ENCODE results near the gene UBE2D2. TPM values are rescaled to one million over a fixed set of nuclear protein-coding genes. Genes with fewer than 3 reads are reported as not detected.
A peak's percentile ranks its signal among the peaks of the same experiment; 100 is the strongest.
"Not testable (repeated sequence)": the region's sequence is repeated elsewhere in the genome, so short reads cannot be mapped to it uniquely, and the experiment has no call there.

UBE2D2 gene
- polyA plus RNA-seq, 2 of the 4 experiments (the other 2 are of a cell fraction) = 74.8 to 115 TPM

GRCh38 chr5:139600336-139600949, 39.3 kb downstream of the UBE2D2 start:
- H3K27ac ChIP-seq = peak overlapping the region; percentile 56 to 74; a peak in 5 of 6 replicates
- TF ChIP-seq PHF8 (IDR thresholded peaks at IDR 0.05; ENCODE audit: borderline replicate concordance, low read depth) = no peak
- 0 out of 5 replicates have a peak, but pooled peaks of 1 of the 2 experiments have one; percentile 32 for TF ChIP-seq JUN (IDR thresholded peaks at IDR 0.05)
- TF ChIP-seq CEBPB (IDR thresholded peaks at IDR 0.05) = peak; percentile 84 to 95
- no peak for TF ChIP-seq EP300 (IDR thresholded peaks at IDR 0.05)
- TF ChIP-seq JUNB (IDR thresholded peaks at IDR 0.05) = peak; percentile 74
- TF ChIP-seq CTCF (IDR thresholded peaks at IDR 0.05) = no peak
- TF ChIP-seq NPAS2 (CRISPR knock-in tag; IDR thresholded peaks at IDR 0.05; ENCODE audit: borderline replicate concordance) = no peak
- TF ChIP-seq TP53 (CRISPR knock-in tag; IDR thresholded peaks at IDR 0.05) = no peak
- TF ChIP-seq RAD21 (conservative IDR thresholded peaks at IDR 0.05 in 1 of 2, IDR thresholded peaks at IDR 0.05 in 1 of 2) = 0 out of 5 replicates have a peak, but pooled peaks of 1 of the 2 experiments have one; percentile 11
- TF ChIP-seq ZFP36 (IDR thresholded peaks at IDR 0.05; ENCODE audit: borderline replicate concordance, partially characterized antibody) = no peak
- 0 out of 3 replicates have a peak, but pooled peaks have one; percentile 49 for TF ChIP-seq BCL3 (IDR thresholded peaks at IDR 0.05)
- TF ChIP-seq POLR2A (IDR thresholded peaks at IDR 0.05; ENCODE audit: low read length) = no peak
- TF ChIP-seq FOSL2 (IDR thresholded peaks at IDR 0.05) = peak; percentile 83
- TF ChIP-seq FOSL2 (CRISPR knock-in tag; IDR thresholded peaks at IDR 0.05) = peak; percentile 81
- DNase-seq (ENCODE audit: low read depth in 1 of 2, low spot score in 1 of 2) = peak; percentile 35 to 39
- ATAC-seq = peak; percentile 89 to 90
- ChIA-PET CTCF (interaction anchor here (1.2 to 2.6 kb wide), 4 partner anchors 12 to 87 kb away, joined by 3 to 10 read pairs (median 3); no protein-coding TSS in a partner anchor), POLR2A (interaction anchor here (0.5 to 1.0 kb wide), 2 partner anchors 39 to 148 kb away, joined by 4 to 8 read pairs; partner anchors contain the start of gene UBE2D2)
- peak overlapping the region; percentile 74 for H3K4me2 ChIP-seq
- 0 out of 3 replicates have a peak overlapping the region, but pooled peaks have one; percentile 1 for H3K4me3 ChIP-seq
- H3K9me3 ChIP-seq = no peaks in the 10 kb centered on the region
- H3K4me1 ChIP-seq = peaks cover 27% of the 10 kb centered on the region
- FAIRE-seq = peak; percentile 86
- 37% methylated on average over 7 of the region's 7 CpGs for WGBS (ENCODE audit: missing lambda C conversion rate)

GRCh38 chr5:139601429-139601828, 40.3 kb downstream of the UBE2D2 start:
- TF ChIP-seq BHLHE40 (IDR thresholded peaks at IDR 0.05; ENCODE audit: low read depth, low read length) = no peak
- TF ChIP-seq CHD2 (IDR thresholded peaks at IDR 0.05; ENCODE audit: low read length, partially characterized antibody) = no peak
- no peak for TF ChIP-seq MAFK (IDR thresholded peaks at IDR 0.05; ENCODE audit: partially characterized antibody)
- TF ChIP-seq CTCF (IDR thresholded peaks at IDR 0.05) = no peak
- TF ChIP-seq EHF (CRISPR knock-in tag; IDR thresholded peaks at IDR 0.05) = no peak
- no peak for TF ChIP-seq CBX2 (IDR thresholded peaks at IDR 0.05; ENCODE audit: borderline replicate concordance, low read depth)
- TF ChIP-seq BCL3 (IDR thresholded peaks at IDR 0.05) = no peak
- TF ChIP-seq HOXA7 (CRISPR knock-in tag; IDR thresholded peaks at IDR 0.05) = no peak
- ChIA-PET CTCF (interaction anchor here (0.6 to 2.6 kb wide), 7 partner anchors 10 to 174 kb away, joined by 3 to 10 read pairs (median 3); no protein-coding TSS in a partner anchor), POLR2A (no interaction called here)
- no peak for ATAC-seq
- Histone ChIP-seq H3K9me3 (no peaks in the 10 kb centered on the region), H3K27ac (peak overlapping the region in 1 of 2 experiments; percentile 74; a peak in 3 of 6 replicates), H3K4me2 (no peak overlapping the region), H3K4me1 (peaks cover 33% of the 10 kb centered on the region), H3K4me3 (no peak overlapping the region)
- no peak for FAIRE-seq
- no peak for DNase-seq (ENCODE audit: low read depth in 1 of 2, low spot score in 1 of 2)
- 92% methylated on average over 12 of the region's 12 CpGs for WGBS (ENCODE audit: missing lambda C conversion rate)

- H3K4me2 ChIP-seq; H3K9me3 ChIP-seq; H3K4me3 ChIP-seq; ATAC-seq; FAIRE-seq; DNase-seq (ENCODE audit: low read depth in 1 of 2, low spot score in 1 of 2); POLR2A ChIA-PET: not testable (repeated sequence)
- 90% methylated on average over 9 of the region's 9 CpGs for WGBS (ENCODE audit: missing lambda C conversion rate)
- Histone ChIP-seq H3K27ac (peak overlapping the region in 1 of 2 experiments; percentile 38; a peak in 2 of 6 replicates), H3K4me1 (peaks cover 33% of the 10 kb centered on the region)
- CTCF ChIA-PET = interaction anchor here (0.6 to 2.6 kb wide), 6 partner anchors 10 to 174 kb away, joined by 3 to 10 read pairs (median 3); no protein-coding TSS in a partner anchor
Measured at GRCh38 chr5:139601948-139602347, 40.8 kb downstream of the UBE2D2 start.
